Esophagus squamous epithelium (tissue), 5 donors: Measurements from ENCODE around the gene MSMO1. TPM values are rescaled to one million over a fixed set of nuclear protein-coding genes. Genes with fewer than 3 reads are reported as not detected.

ENCODE experiments used
- DNase-seq: peaks from one replicate; lab custom pipeline; 2025; lab: John Stamatoyannopoulos, UW
- H3K27ac ChIP-seq, 4 donors: fragments of 200-600 bp; sonication (generic); one replicate each; pipeline ENCODE4 v1.5.1; 2016 to 2019; ENCODE audit warnings: mild to moderate bottlenecking in 1 of 4
- H3K27me3 ChIP-seq, 4 donors: fragments of 200-600 bp; sonication (generic); 1 replicate in 3 of 4; 2 replicates in 1 of 4; pipeline versions ENCODE4 v1.5.1 to v1.6.0; 2017 to 2021; ENCODE audit warnings: antibody characterized with exemption in 1 of 4
- H3K36me3 ChIP-seq, 3 donors: fragments of 200-600 bp; sonication (generic); one replicate each; pipeline ENCODE4 v1.5.1; 2016 to 2019
- H3K4me1 ChIP-seq, 3 donors: fragments of 200-600 bp; sonication (generic); one replicate each; pipeline ENCODE4 v1.5.1; 2017 to 2019
- H3K4me3 ChIP-seq, 4 donors: fragments of 200-600 bp; sonication (generic); 1 replicate in 3 of 4; 2 replicates in 1 of 4; pipeline ENCODE4 v1.5.1; 2016 to 2019; ENCODE audit warnings: mild to moderate bottlenecking in 2 of 4, moderate library complexity in 1 of 4
- H3K9me3 ChIP-seq, 3 donors: fragments of 200-600 bp; sonication (generic); one replicate each; pipeline ENCODE4 v1.5.1; 2016 to 2019
- POLR2A ChIP-seq, 4 donors: fragments of 450-650 bp; IDR thresholded peaks; one replicate each; pipeline ENCODE4 v1.6.1; 2017; ENCODE audit warnings: antibody characterized with exemption in 4 of 4, mild to moderate bottlenecking in 4 of 4, moderate library complexity in 3 of 4
- WGBS, 2 donors: methylation state at CpG; one replicate each; pipeline ENCODE4 v1.1.5; 2018; 5-methylcytosine and 5-hydroxymethylcytosine counted together
- intact Hi-C: fragments of 100-400 bp; cut with DNase I; formaldehyde crosslinking; loops from one replicate; pipeline ENCODE4 v1.15.0; 2022
- small RNA-seq, 4 donors: library from RNA; depleted of rRNA; stranded (forward); fragments of <200 nt; gene quantifications; one replicate each; pipeline ENCODE3, GENCODE V24; 2016
- total RNA-seq, 4 donors: library from RNA; depleted of rRNA; stranded (reverse); fragments of >200 nt; gene quantifications; one replicate each; pipeline ENCODE4 v1.1.0, GENCODE V29; 2016
- TF ChIP-seq, protein P1 (sequence below), 6 experiments: fragments of 450-650 bp in 4 of 6; fragments of 200-600 bp in 2 of 6; sonication (generic) in 2 of 6; IDR thresholded peaks; one replicate each; pipeline ENCODE4 v1.5.1; 2016 to 2019; ENCODE audit warnings: antibody characterized with exemption in 6 of 6, mild to moderate bottlenecking in 4 of 6, moderate library complexity in 4 of 6
- donor health status: DM: yes; HTN: yes; CAD: no.

The MSMO1 gene
- total RNA-seq, 4 donors from 2014 or later: 122 to 302 (median 172) TPM

DNA sequence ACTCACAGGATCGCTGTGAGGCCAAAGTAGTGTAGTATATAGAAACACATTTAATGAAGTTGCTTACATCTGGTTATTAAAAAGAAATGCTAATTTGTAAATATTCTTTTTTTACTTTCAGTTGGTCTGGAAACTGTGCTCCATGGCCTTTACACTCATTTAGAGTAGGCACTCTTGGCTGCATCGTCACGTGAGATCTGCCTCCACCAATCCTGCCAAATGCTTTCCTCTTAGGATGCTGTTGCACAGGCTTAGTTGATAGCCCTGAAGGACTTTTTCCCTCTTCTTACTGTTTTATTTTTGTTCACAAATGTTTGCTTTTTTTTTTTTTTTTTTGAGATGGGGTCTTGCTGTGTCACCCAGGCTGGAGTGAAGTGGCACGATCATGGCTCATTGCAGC is 57.7 kb downstream of the MSMO1 start:
- no peak for DNase-seq
- Histone ChIP-seq H3K9me3 (no peaks in the 10 kb centered on the region), H3K27ac (no peak overlapping the region), H3K4me1 (peaks cover 0 to 21% (median 5%) of the 10 kb centered on the region in 3 donors), H3K27me3 (no peaks in the 10 kb centered on the region), H3K4me3 (no peak overlapping the region), H3K36me3 (no peaks in the 10 kb centered on the region)
- intact Hi-C loops: no loop called here
- TF ChIP-seq, protein P1, sequence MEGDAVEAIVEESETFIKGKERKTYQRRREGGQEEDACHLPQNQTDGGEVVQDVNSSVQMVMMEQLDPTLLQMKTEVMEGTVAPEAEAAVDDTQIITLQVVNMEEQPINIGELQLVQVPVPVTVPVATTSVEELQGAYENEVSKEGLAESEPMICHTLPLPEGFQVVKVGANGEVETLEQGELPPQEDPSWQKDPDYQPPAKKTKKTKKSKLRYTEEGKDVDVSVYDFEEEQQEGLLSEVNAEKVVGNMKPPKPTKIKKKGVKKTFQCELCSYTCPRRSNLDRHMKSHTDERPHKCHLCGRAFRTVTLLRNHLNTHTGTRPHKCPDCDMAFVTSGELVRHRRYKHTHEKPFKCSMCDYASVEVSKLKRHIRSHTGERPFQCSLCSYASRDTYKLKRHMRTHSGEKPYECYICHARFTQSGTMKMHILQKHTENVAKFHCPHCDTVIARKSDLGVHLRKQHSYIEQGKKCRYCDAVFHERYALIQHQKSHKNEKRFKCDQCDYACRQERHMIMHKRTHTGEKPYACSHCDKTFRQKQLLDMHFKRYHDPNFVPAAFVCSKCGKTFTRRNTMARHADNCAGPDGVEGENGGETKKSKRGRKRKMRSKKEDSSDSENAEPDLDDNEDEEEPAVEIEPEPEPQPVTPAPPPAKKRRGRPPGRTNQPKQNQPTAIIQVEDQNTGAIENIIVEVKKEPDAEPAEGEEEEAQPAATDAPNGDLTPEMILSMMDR (IDR thresholded peaks at IDR 0.05): no peak
- TF ChIP-seq POLR2A (IDR thresholded peaks at IDR 0.05): no peak
- WGBS, 2 donors: 80 to 90% methylated on average over 4 of the region's 4 CpGs

DNA sequence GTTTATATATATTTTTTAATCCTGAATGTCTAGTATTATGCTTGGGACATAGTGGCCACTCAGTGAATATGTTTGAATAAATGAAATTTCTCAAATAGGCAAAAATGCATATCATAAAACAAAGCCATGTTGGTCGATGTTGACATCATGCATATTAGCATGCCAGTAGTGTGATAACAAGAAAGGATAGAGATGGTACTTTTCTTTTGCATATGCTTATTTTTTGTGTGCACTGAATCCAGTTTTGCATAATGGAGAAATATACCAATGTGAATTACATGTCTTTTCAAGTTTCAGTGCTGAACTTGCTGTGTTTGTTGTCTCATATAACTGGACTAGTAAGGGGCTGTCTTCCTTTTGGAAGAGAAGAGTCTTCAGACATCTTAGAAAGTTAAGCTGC is 58.9 kb downstream of the MSMO1 start:
- peaks cover 0 to 21% (median 5%) of the 10 kb centered on the region in 3 donors for H3K4me1 ChIP-seq
- no peak for DNase-seq
- no peak overlapping the region for H3K27ac ChIP-seq
- no peaks in the 10 kb centered on the region for H3K9me3 ChIP-seq
- no peak overlapping the region for H3K4me3 ChIP-seq
- H3K36me3 ChIP-seq: no peaks in the 10 kb centered on the region
- intact Hi-C loops: no loop called here
- H3K27me3 ChIP-seq: no peaks in the 10 kb centered on the region
- TF ChIP-seq, protein P1 (IDR thresholded peaks at IDR 0.05): no peak
- TF ChIP-seq POLR2A (IDR thresholded peaks at IDR 0.05): no peak
- 91 to 92% methylated on average over 1 of the region's 1 CpG for WGBS, 2 donors

DNA sequence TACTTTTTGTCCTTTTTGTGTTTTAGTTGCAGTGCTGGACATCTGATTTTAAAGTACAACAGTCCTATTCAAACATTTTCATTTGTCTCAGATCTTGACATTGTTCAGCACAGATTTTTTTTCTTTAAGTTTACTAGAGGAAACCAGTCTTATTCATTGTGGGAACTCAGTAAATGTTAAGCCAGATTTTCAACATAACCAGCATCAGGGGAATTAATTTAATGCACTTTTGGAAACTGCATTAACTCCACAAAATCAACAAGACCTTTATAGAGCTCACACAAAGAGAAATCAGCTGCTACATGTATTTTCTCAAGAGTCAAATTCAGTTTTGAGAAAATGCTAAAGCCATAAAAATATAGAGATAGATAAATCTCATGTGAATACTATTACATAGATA is 61.3 kb downstream of the MSMO1 start:
- intact Hi-C loops: no loop called here
- TF ChIP-seq, protein P1 (IDR thresholded peaks at IDR 0.05): no peak
- TF ChIP-seq POLR2A (IDR thresholded peaks at IDR 0.05): no peak
- Histone ChIP-seq H3K27ac (no peak overlapping the region), H3K4me3 (no peak overlapping the region), H3K36me3 (no peaks in the 10 kb centered on the region), H3K9me3 (no peaks in the 10 kb centered on the region), H3K4me1 (peaks cover 0 to 13% (median 5%) of the 10 kb centered on the region in 3 donors), H3K27me3 (no peaks in the 10 kb centered on the region)
- DNase-seq: no peak

Small RNAs within 50 kb of the gene (small RNA-seq; reads per million reads assigned to genes)
- 0 to 0.15 (median 0.11) reads per million in 4 donors for gene MIR578

Other genes with a start within 250 kb of the MSMO1 start
- gene TMEM192, start 214.8 kb upstream of the MSMO1 start, total RNA-seq: 10 to 100 TPM in 1 of 4 donors, 1 to 10 TPM in 3; 2.1 to 11.3 (median 7.2) TPM
- 10 to 100 TPM; 25.6 to 44.3 (median 30.8) TPM for gene KLHL2, start 120.1 kb upstream of the MSMO1 start, total RNA-seq
- 10 to 100 TPM in 3 of 4 donors, 1 to 10 TPM in 1; 6.6 to 50.4 (median 24.1) TPM for gene CPE, start 51.3 kb downstream of the MSMO1 start, total RNA-seq